Panc1 (cell line): ENCODE data around the gene TMEM107. TPM values are rescaled to one million over a fixed set of nuclear protein-coding genes. Genes with fewer than 3 reads are reported as not detected.

ENCODE experiments used
- ATAC-seq: fragments of 200-7000 bp; cut with Tn5 transposase; 2 replicates; pipeline ENCODE4 v1.9.1; 2020; ENCODE audit warnings: mild to moderate bottlenecking, moderate library complexity
- BruUV-seq: library from RNA; stranded (reverse); fragments of 400-500 nt; replicated peaks from 2 replicates; lab custom pipeline; 2021; lab: Mats Ljungman, UMichigan
- CTCF ChIA-PET: fragments of 300-600 bp; sonication (Branson Sonifier 250); formaldehyde crosslinking; loops from one replicate; lab custom pipeline; 2022; ENCODE audit warnings: antibody characterized with exemption; lab: Charles Lee
- POLR2A ChIA-PET: fragments of 300-600 bp; sonication (Branson Sonifier 250); formaldehyde crosslinking; loops from one replicate; lab custom pipeline; 2022; ENCODE audit warnings: antibody characterized with exemption; lab: Charles Lee
- DNase-seq: peaks from one replicate; pipeline ENCODE4 v3.0.0-alpha.2; 2010; ENCODE audit warnings: low read depth, low spot score
- H3K27ac ChIP-seq: 2 replicates; pipeline ENCODE4 v1.5.1; 2011; ENCODE audit warnings: mild to moderate bottlenecking, low read length, inconsistent platforms
- H3K27me3 ChIP-seq: fragments of 200-500 bp; sonication (Bioruptor generic); 2 replicates; pipeline ENCODE4 v1.6.0; 2014; ENCODE audit warnings: low read length, inconsistent platforms; ENCODE audit not compliant: control insufficient read depth, insufficient read depth
- H3K36me3 ChIP-seq: fragments of 200-500 bp; sonication (Bioruptor generic); 2 replicates; pipeline ENCODE4 v1.5.1; 2014; ENCODE audit warnings: inconsistent platforms, mild to moderate bottlenecking, low read length, moderate library complexity; ENCODE audit not compliant: control insufficient read depth, insufficient read depth
- H3K4me1 ChIP-seq: 2 replicates; pipeline ENCODE4 v1.5.1; 2011; ENCODE audit warnings: inconsistent platforms, mild to moderate bottlenecking, low read length, moderate library complexity; ENCODE audit not compliant: control insufficient read depth, insufficient read depth
- H3K4me3 ChIP-seq, 2 experiments: 2 replicates each; pipeline ENCODE4 v1.5.1; 2011 to 2012; ENCODE audit warnings: low read depth in 2 of 2, low read length in 2 of 2, mild to moderate bottlenecking in 2 of 2, inconsistent platforms in 1 of 2, moderate library complexity in 1 of 2
- H3K9me3 ChIP-seq: fragments of 200-500 bp; sonication (Bioruptor generic); 2 replicates; pipeline ENCODE4 v1.5.1; 2014; ENCODE audit warnings: low read depth, mild to moderate bottlenecking, inconsistent platforms, low read length, moderate library complexity; ENCODE audit not compliant: control insufficient read depth, insufficient read depth
- POLR2AphosphoS5 ChIP-seq: IDR thresholded peaks from 2 replicates; pipeline ENCODE4 v1.6.1; 2012; ENCODE audit warnings: mild to moderate bottlenecking, low read depth, low read length, moderate library complexity
- SIN3A ChIP-seq: IDR thresholded peaks from 2 replicates; pipeline ENCODE4 v1.6.1; 2012; ENCODE audit warnings: low read depth, mild to moderate bottlenecking, low read length, moderate library complexity, borderline replicate concordance; ENCODE audit not compliant: insufficient read depth
- TCF7L2 ChIP-seq: IDR thresholded peaks from 2 replicates; pipeline ENCODE4 v1.6.1; 2011; ENCODE audit warnings: mild to moderate bottlenecking, low read depth, low read length, inconsistent platforms
- in situ Hi-C: cut with HindIII; loops from 2 replicates; pipeline ENCODE4 v1.10.0; 2016; ENCODE audit warnings: low sequenced_read_pairs, low pct_unique_long_range_greater_than_20kb
- intact Hi-C: fragments of 100-400 bp; cut with micrococcal nuclease; formaldehyde crosslinking; loops from one replicate; pipeline ENCODE4 v1.10.0; 2022; ENCODE audit not compliant: unreplicated experiment
- total RNA-seq: library from RNA; stranded (reverse); gene quantifications from one replicate; pipeline ENCODE4 v1.2.1, GENCODE V29; 2021; ENCODE audit not compliant: unreplicated experiment
- TF ChIP-seq, protein P1 (sequence below), 2 experiments: IDR thresholded peaks; 2 replicates each; pipeline ENCODE4 v1.6.1; 2011 to 2012; ENCODE audit warnings: low read depth in 2 of 2, control low read depth in 1 of 2, low read length in 1 of 2, mild to moderate bottlenecking in 1 of 2, moderate library complexity in 1 of 2; ENCODE audit not compliant: insufficient read depth in 1 of 2
- TF ChIP-seq, protein P2 (sequence below): fragments of 450-650 bp; IDR thresholded peaks from 2 replicates; pipeline ENCODE4 v1.5.1; 2017; ENCODE audit warnings: mild to moderate bottlenecking

The TMEM107 gene
- total RNA-seq, 1 experiment from 2014 or later: 10.6 TPM

DNA sequence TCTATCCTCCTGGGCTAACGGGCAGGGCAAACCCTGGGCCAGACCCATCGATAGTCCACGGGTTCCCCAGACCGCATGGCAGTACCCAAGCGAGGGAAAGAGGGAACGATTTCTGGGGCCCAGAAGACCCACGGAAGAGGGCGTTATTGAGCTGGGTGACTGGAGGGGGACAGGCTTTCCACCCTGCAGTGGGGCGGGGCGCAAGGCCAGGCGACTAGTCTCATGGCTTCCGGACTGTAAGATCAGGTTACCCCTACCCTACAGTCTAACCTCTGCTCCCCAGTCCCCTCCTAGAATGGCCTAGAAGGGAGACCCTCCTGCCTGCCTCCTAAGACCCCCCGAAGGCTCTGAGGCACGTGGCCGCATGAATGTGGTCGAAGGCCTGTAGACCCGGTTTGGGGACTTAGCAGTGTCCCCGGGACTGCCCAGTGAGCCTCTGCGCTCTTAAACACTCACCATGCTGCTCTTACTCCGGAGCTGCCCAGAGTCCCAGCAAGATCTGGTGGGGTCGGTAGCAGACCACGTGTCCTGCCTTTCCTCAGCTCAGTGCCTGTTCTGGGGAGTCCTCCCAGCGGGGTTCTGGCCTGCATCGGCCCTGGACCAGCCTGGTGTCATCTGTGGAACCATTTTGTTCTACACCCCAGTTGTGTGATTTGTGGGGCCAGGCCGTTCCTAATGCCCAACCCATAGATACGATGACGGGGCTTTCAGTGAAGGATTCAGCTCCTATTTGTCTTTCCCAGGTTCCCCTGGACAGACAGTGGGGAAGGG is 47.4 kb upstream of the TMEM107 start:
- Histone ChIP-seq H3K4me3 (peak overlapping the region; percentile 81 to 90), H3K36me3 (no peaks in the 10 kb centered on the region), H3K4me1 (peaks cover 19% of the 10 kb centered on the region), H3K9me3 (no peaks in the 10 kb centered on the region), H3K27me3 (no peaks in the 10 kb centered on the region), H3K27ac (peak overlapping the region; percentile 94)
- no peak for DNase-seq
- in situ Hi-C loops (no loop called here), intact Hi-C loops (loop anchor here (10.0 kb wide), 1 partner anchor 99 kb away; the partner anchor contains the start of gene HES7)
- POLR2A ChIA-PET: interaction anchor here (1.1 kb wide), 1 partner anchor 24 kb away, joined by 7 read pairs; the partner anchor contains the start of gene CTC1
- no peak for ATAC-seq
- CTCF ChIA-PET: interaction anchor here (0.9 kb wide), 1 partner anchor 105 kb away, joined by 11 read pairs; no protein-coding TSS in a partner anchor
- no peak for TF ChIP-seq SIN3A
- TF ChIP-seq, protein P1, sequence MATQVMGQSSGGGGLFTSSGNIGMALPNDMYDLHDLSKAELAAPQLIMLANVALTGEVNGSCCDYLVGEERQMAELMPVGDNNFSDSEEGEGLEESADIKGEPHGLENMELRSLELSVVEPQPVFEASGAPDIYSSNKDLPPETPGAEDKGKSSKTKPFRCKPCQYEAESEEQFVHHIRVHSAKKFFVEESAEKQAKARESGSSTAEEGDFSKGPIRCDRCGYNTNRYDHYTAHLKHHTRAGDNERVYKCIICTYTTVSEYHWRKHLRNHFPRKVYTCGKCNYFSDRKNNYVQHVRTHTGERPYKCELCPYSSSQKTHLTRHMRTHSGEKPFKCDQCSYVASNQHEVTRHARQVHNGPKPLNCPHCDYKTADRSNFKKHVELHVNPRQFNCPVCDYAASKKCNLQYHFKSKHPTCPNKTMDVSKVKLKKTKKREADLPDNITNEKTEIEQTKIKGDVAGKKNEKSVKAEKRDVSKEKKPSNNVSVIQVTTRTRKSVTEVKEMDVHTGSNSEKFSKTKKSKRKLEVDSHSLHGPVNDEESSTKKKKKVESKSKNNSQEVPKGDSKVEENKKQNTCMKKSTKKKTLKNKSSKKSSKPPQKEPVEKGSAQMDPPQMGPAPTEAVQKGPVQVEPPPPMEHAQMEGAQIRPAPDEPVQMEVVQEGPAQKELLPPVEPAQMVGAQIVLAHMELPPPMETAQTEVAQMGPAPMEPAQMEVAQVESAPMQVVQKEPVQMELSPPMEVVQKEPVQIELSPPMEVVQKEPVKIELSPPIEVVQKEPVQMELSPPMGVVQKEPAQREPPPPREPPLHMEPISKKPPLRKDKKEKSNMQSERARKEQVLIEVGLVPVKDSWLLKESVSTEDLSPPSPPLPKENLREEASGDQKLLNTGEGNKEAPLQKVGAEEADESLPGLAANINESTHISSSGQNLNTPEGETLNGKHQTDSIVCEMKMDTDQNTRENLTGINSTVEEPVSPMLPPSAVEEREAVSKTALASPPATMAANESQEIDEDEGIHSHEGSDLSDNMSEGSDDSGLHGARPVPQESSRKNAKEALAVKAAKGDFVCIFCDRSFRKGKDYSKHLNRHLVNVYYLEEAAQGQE (IDR thresholded peaks at IDR 0.05; ENCODE audit: insufficient read depth in 1 of 2, low read depth in 2 of 2, low read length in 1 of 2): no peak
- TF ChIP-seq POLR2AphosphoS5: no peak
- no peak for TF ChIP-seq TCF7L2
- TF ChIP-seq, protein P2, sequence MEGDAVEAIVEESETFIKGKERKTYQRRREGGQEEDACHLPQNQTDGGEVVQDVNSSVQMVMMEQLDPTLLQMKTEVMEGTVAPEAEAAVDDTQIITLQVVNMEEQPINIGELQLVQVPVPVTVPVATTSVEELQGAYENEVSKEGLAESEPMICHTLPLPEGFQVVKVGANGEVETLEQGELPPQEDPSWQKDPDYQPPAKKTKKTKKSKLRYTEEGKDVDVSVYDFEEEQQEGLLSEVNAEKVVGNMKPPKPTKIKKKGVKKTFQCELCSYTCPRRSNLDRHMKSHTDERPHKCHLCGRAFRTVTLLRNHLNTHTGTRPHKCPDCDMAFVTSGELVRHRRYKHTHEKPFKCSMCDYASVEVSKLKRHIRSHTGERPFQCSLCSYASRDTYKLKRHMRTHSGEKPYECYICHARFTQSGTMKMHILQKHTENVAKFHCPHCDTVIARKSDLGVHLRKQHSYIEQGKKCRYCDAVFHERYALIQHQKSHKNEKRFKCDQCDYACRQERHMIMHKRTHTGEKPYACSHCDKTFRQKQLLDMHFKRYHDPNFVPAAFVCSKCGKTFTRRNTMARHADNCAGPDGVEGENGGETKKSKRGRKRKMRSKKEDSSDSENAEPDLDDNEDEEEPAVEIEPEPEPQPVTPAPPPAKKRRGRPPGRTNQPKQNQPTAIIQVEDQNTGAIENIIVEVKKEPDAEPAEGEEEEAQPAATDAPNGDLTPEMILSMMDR: no peak; the same call in 1 of the 2 replicates
- no TSS peak for BruUV-seq

DNA sequence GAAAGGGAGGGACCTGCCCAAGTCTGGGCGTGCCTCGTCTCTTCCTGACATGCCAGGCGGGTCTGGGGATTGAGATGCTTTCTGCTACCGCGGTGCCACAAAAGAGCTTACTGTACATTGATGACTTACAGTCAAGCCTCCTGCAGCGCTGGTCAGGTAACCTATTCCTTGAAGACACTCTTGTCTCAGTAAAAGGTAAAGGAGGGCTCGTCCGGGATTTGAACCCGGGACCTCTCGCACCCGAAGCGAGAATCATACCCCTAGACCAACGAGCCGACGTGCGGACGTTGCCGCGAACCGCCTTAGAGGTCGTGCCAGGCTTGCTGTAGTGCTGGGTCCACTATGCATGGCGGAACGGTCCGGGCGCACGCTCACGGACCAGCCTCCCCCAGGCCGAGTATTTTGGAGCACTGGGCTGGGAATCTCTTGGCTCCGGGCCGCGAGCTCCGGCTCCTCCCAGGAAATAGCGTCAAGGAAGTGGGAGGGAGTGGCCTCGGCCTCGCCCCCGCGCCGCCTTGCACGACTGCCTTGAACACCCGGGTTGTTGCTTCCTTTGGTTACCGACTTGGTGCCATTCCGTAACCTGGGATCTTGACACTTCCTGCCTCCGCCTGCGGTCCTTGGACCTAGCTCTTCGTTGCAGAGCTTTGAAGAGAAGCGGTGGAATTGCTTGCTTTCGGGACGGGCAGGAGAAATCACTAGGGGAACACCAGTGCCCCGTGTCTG is 46.6 kb upstream of the TMEM107 start:
- no TSS peak for BruUV-seq
- DNase-seq (peak; percentile 95), ATAC-seq (peak; percentile 59)
- ChIA-PET POLR2A (interaction anchor here (1.4 kb wide), 1 partner anchor 25 kb away, joined by 8 read pairs; the partner anchor contains the start of gene CTC1), CTCF (interaction anchor here (1.0 kb wide), 1 partner anchor 78 kb away, joined by 3 read pairs; no protein-coding TSS in a partner anchor)
- in situ Hi-C loops (no loop called here), intact Hi-C loops (loop anchor here (10.0 kb wide), 1 partner anchor 98 kb away; the partner anchor contains the start of gene HES7)
- Histone ChIP-seq H3K9me3 (no peaks in the 10 kb centered on the region), H3K4me3 (peak overlapping the region; percentile 81 to 90), H3K36me3 (no peaks in the 10 kb centered on the region), H3K27me3 (no peaks in the 10 kb centered on the region), H3K27ac (peak overlapping the region; percentile 94), H3K4me1 (peaks cover 23% of the 10 kb centered on the region)
- TF ChIP-seq SIN3A: no peak
- TF ChIP-seq TCF7L2: peak; percentile 71
- TF ChIP-seq, protein P1 (IDR thresholded peaks at IDR 0.05; ENCODE audit: insufficient read depth in 1 of 2, low read depth in 2 of 2, low read length in 1 of 2): peak in 1 of 2 experiments; percentile 52; a peak in 1 of 4 replicates
- TF ChIP-seq POLR2AphosphoS5: peak; percentile 74
